Cardiac muscle cell (in vitro differentiated cells and primary cell): ENCODE measurements around the gene SERPINE1. TPM values are rescaled to one million over a fixed set of nuclear protein-coding genes. Genes with fewer than 3 reads are reported as not detected.
"Not testable (repeated sequence)": the region's sequence is repeated elsewhere in the genome, so short reads cannot be mapped to it uniquely, and the experiment has no call there.

ENCODE experiments used
- DNase-seq, 2 donors: peaks; one replicate each; pipeline versions ENCODE4 v3.0.0 to v3.0.0-alpha.2; 2010 to 2017; ENCODE audit warnings: low read depth in 1 of 2, low spot score in 1 of 2
- H3K27ac ChIP-seq: fragments of 200-600 bp; sonication (generic); 2 replicates; pipeline ENCODE4 v1.5.1; 2016
- H3K27me3 ChIP-seq: fragments of 200-600 bp; sonication (generic); 2 replicates; pipeline ENCODE4 v1.6.0; 2016; ENCODE audit warnings: control low read depth
- H3K36me3 ChIP-seq: fragments of 200-600 bp; sonication (generic); 2 replicates; pipeline ENCODE4 v1.5.1; 2016; ENCODE audit warnings: control low read depth
- H3K4me1 ChIP-seq: fragments of 200-600 bp; sonication (generic); 2 replicates; pipeline ENCODE4 v1.8.1; 2017; ENCODE audit warnings: low read depth, mild to moderate bottlenecking, mixed run types
- H3K4me3 ChIP-seq: fragments of 200-600 bp; sonication (generic); 2 replicates; pipeline ENCODE4 v1.5.1; 2016; ENCODE audit warnings: mild to moderate bottlenecking
- H3K9me3 ChIP-seq: fragments of 200-600 bp; sonication (generic); 2 replicates; pipeline ENCODE4 v1.5.1; 2017; ENCODE audit warnings: low read depth, mild to moderate bottlenecking, control low read depth
- polyA plus RNA-seq: library from polyadenylated mRNA; unstranded; fragments of >200 nt; fragmentation: Nextera tagmentation; extraction: Ambion mirVana; gene quantifications from 2 replicates; pipeline ENCODE4 v1.2.1, GENCODE V29; 2016
- total RNA-seq: library from RNA; depleted of rRNA; stranded (reverse); fragments of >200 nt; gene quantifications from 2 replicates; pipeline ENCODE4 v1.2.3, GENCODE V29; 2016
- TF ChIP-seq, protein P1 (sequence below): IDR thresholded peaks from 2 replicates; pipeline ENCODE4 v1.5.1; 2012; ENCODE audit warnings: low read depth, mild to moderate bottlenecking, low read length

The SERPINE1 gene
- total and polyA plus RNA-seq, 2 experiments from 2014 or later: 1.1 to 1.9 TPM

DNA sequence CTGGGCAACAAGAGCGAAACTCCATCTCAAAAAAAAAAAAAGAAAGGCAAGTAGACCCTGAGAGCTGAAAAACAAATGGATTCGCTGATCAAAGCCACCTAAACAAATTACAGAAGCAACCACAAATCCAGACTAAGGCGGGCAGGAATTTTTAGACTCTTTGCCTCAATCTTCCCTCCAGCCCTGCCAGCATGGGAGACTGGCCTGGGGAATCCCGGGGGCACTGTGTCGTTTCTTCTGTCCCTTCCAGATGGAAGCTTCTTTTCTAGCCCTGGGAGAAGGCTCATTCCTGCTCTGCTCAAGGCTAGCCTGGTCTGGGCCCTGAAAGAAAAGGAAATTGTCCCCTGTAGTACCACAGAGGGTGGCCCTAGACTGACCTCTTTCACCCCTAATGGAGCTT, 15.6 kb upstream of the SERPINE1 start:
- Histone ChIP-seq H3K27me3 (no peaks in the 10 kb centered on the region), H3K4me1 (no peaks in the 10 kb centered on the region), H3K27ac (no peak overlapping the region), H3K9me3 (no peaks in the 10 kb centered on the region), H3K4me3 (no peak overlapping the region), H3K36me3 (no peaks in the 10 kb centered on the region)
- TF ChIP-seq, protein P1, sequence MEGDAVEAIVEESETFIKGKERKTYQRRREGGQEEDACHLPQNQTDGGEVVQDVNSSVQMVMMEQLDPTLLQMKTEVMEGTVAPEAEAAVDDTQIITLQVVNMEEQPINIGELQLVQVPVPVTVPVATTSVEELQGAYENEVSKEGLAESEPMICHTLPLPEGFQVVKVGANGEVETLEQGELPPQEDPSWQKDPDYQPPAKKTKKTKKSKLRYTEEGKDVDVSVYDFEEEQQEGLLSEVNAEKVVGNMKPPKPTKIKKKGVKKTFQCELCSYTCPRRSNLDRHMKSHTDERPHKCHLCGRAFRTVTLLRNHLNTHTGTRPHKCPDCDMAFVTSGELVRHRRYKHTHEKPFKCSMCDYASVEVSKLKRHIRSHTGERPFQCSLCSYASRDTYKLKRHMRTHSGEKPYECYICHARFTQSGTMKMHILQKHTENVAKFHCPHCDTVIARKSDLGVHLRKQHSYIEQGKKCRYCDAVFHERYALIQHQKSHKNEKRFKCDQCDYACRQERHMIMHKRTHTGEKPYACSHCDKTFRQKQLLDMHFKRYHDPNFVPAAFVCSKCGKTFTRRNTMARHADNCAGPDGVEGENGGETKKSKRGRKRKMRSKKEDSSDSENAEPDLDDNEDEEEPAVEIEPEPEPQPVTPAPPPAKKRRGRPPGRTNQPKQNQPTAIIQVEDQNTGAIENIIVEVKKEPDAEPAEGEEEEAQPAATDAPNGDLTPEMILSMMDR: no peak
- no peak for DNase-seq

DNA sequence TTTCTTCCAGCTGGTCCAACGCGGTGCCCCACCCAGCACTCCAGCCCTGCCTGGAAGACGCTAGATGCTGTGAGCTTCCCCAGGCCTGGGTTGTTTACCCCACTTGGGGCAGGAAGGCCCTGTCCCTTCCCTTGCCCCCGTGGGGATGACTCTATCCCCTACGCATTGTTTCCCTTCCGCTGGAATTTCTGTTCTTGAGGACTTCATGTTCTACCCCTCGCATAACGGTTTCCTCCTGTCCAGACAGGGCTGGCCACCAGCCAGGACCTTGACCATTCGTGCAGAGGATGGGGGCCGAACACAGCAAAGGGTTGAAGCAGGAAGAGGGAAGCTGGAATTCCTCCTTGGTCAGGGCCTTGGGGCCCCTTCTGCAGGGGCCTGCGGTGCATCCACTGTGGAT, 14.7 kb upstream of the SERPINE1 start:
- Histone ChIP-seq H3K4me1 (no peaks in the 10 kb centered on the region), H3K27me3 (no peaks in the 10 kb centered on the region), H3K36me3 (no peaks in the 10 kb centered on the region), H3K9me3 (no peaks in the 10 kb centered on the region), H3K27ac (no peak overlapping the region), H3K4me3 (no peak overlapping the region)
- DNase-seq: peak in 1 of 2 donors; percentile 98
- TF ChIP-seq, protein P1: no peak

DNA sequence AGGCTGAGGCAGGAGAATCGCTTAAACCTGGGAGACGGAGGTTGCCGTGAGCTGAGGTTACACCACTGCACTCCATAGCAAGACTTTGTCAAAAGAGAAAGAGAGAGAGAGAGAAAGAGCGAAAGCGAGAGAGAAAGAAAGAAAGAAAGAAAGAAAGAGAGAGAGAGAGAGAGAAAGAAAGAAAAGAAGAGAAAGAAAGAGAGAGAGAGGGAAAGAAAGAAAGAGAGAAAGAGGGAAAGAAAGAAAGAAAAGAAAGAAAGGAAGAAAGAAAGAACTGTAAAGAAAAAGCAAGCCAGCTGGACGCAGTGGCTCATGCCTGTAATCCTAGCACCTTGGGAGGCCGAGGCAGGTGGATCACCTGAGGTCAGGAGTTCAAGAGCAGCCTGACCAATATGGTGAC, 13.8 kb upstream of the SERPINE1 start:
- not testable (repeated sequence) for H3K4me1 ChIP-seq, H3K27me3 ChIP-seq, H3K36me3 ChIP-seq, H3K27ac ChIP-seq, H3K9me3 ChIP-seq, H3K4me3 ChIP-seq, DNase-seq

DNA sequence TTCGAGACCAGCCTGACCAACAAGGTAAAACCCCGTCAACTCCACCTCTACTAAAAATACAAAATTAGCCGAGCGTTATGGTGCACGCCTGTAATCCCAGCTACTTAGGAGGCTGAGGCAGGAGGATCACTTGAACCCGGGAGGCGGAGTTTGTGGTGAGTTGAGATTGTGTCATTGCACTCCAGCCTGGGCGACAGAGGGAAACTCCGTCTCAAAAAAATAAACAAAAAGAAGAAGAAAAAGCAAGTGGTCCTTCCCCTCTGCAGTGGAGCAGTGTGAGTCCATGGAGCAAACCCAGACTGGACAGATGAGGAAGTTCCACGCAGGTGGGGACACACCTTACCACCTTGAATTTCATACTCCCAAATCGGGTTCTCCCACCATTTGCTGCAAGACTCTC, 13.1 kb upstream of the SERPINE1 start:
- Histone ChIP-seq H3K27ac (no peak overlapping the region), H3K36me3 (no peaks in the 10 kb centered on the region), H3K9me3 (no peaks in the 10 kb centered on the region), H3K4me3 (no peak overlapping the region), H3K4me1 (no peaks in the 10 kb centered on the region), H3K27me3 (no peaks in the 10 kb centered on the region)
- DNase-seq: no peak
- TF ChIP-seq, protein P1: no peak

DNA sequence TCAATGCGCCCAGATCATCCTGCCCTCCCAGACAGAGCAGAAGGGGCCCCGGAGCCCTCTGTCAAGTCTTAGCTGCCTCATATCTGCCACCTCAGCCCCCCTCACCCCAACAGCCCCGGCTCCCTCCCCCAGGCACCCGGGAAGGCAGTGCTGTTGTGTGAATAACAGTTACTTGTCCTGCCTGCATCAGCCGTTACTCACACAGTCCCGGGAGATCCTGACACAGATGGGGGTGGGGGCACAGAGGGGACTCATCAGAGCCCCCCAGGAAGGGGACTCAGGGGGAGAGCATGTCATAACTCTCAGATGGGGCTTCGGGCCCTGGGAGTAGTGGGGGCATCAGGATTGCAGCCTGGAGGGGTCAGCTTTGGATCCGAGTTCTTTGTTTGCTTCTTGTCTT, 12.4 kb upstream of the SERPINE1 start:
- H3K9me3 ChIP-seq: no peaks in the 10 kb centered on the region
- H3K27me3 ChIP-seq: no peaks in the 10 kb centered on the region
- no peak overlapping the region for H3K4me3 ChIP-seq
- TF ChIP-seq, protein P1: no peak
- no peaks in the 10 kb centered on the region for H3K36me3 ChIP-seq
- no peaks in the 10 kb centered on the region for H3K4me1 ChIP-seq
- no peak overlapping the region for H3K27ac ChIP-seq
- no peak for DNase-seq

DNA sequence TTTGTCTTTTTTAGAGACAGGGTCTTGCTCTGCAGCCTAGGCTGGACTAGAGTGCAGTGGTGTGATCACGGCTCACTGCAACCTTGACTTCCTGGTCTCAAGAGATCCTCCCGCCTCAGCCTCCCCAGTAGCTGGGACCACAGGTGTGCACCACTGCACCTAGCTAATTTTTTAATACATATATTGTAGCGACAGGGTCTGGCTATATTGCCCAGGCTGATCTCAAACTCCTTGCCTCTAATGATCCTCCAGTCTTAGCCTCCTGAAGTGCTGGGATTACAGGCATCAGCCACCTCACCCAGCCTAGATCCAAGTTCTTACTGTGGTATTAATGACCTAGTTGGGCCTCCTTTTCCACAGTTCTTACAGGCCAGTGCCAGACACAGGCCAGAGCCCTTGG, 11.7 kb upstream of the SERPINE1 start:
- Histone ChIP-seq H3K27me3 (no peaks in the 10 kb centered on the region), H3K36me3 (no peaks in the 10 kb centered on the region), H3K9me3 (no peaks in the 10 kb centered on the region), H3K27ac (no peak overlapping the region), H3K4me3 (no peak overlapping the region), H3K4me1 (no peaks in the 10 kb centered on the region)
- no peak for DNase-seq
- TF ChIP-seq, protein P1: no peak
